ENCODE measurements around the gene INPP4A.
A peak's percentile ranks its signal among the peaks of the same experiment; 100 is the strongest.

The INPP4A gene

DNA sequence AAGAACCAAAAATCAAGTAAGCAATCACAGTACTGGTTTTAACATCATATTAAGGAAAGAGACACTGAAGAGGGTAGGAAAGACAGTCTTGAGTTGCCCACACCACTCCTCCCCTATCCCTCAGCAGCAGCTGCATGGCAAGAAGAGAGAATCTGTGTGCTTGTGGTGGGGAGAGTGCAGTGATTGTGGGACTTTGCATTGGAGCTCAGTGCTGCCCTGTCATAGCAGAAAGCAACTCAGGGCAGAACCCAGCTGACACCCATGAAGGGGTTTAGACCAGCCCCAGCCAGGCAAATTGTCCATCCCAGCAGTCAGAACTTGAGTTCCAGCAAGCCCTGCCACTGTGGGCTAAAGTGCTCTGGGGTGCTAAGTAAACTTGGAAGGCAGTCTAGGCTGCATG is 40.8 kb upstream of the INPP4A start:
- Histone ChIP-seq H3K27ac (replicated peaks; ENCODE audit: low read length) (no peak overlapping the region), H3K4me1 (ENCODE audit: control insufficient read depth in 2 of 2, insufficient read depth in 1 of 2, low read depth in 1 of 2, low read length in 2 of 2) (no peaks in the 10 kb centered on the region), H3K14ac (ENCODE audit: low read length) (peak overlapping the region; percentile 63), H3K18ac (ENCODE audit: low read length) (no peak overlapping the region), H2BK5ac (ENCODE audit: low read length) (no peak overlapping the region), H2AK5ac (ENCODE audit: low read depth, low read length) (peak overlapping the region; percentile 14), H3K4ac (ENCODE audit: low read length) (no peak overlapping the region), H3K36me3 (replicated peaks in 1 of 2; ENCODE audit: control insufficient read depth in 2 of 2, insufficient read depth in 2 of 2, low read length in 2 of 2) (no peaks in the 10 kb centered on the region), H4K8ac (ENCODE audit: low read depth, low read length) (peak overlapping the region; percentile 43), H3K23ac (ENCODE audit: low read depth, low read length, poor library complexity) (peak overlapping the region; percentile 55), H3K9me3 (replicated peaks in 1 of 2; ENCODE audit: control insufficient read depth in 2 of 2, insufficient read depth in 1 of 2, low read depth in 1 of 2, low read length in 2 of 2) (no peaks in the 10 kb centered on the region), H3K9ac (ENCODE audit: low read depth, low read length, poor library complexity) (no peak overlapping the region), H3K27me3 (ENCODE audit: control insufficient read depth in 3 of 3, insufficient read depth in 3 of 3, low read depth in 1 of 3, low read length in 3 of 3) (peaks cover 0 to 10% (median 0%) of the 10 kb centered on the region in 3 experiments), H4K91ac (ENCODE audit: low read depth, low read length, poor library complexity) (no peak overlapping the region), H2AFZ (ENCODE audit: low read length) (no peak overlapping the region), H2BK15ac (ENCODE audit: low read length) (no peak overlapping the region), H3K79me1 (ENCODE audit: low read depth, low read length) (no peaks in the 10 kb centered on the region), H3K4me2 (ENCODE audit: insufficient read depth, low read length, poor library complexity, severe bottlenecking) (no peak overlapping the region), H3K4me3 (ENCODE audit: low read length in 2 of 2) (no peak overlapping the region), H2BK120ac (ENCODE audit: low read depth, low read length) (no peak overlapping the region), H2BK12ac (ENCODE audit: low read length) (no peak overlapping the region)
- no peak for DNase-seq (ENCODE audit: low spot score)

DNA sequence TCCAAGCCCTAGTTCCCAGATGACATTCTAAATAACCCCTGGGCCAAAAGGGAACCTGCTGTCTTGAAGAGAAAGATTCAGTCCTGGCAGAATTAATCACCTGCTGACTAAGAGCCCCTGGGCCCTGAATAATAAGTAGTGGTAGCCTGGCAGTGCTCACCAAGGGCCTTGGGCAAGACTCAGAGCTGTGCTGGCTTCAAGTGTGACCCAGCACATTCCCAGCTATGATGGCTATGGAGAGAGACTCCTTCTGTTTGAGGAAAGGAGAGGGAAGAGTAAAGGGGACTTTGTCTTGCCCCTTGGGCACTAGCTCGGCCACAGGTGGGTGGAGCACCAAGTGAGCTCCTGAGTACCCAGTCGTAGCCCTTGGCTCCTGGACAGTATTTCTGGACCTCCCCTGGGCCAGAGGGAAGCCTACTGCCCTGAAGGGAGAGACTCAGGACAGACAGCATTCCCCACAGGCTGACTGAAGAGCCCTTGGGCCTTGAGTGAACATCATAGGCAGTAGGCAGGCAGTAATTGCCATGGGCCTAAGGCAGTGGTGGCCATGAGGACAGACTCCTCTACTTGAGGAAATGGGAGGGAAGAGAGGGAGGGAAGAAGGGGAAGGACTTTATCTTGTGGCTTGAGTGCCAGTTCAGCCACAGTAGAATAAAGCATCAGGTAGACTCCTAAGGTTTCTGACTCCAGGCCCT is 40.0 kb upstream of the INPP4A start:
- Histone ChIP-seq H3K9me3 (replicated peaks in 1 of 2; ENCODE audit: control insufficient read depth in 2 of 2, insufficient read depth in 1 of 2, low read depth in 1 of 2, low read length in 2 of 2) (no peaks in the 10 kb centered on the region), H2BK15ac (ENCODE audit: low read length) (no peak overlapping the region), H3K27ac (replicated peaks; ENCODE audit: low read length) (no peak overlapping the region), H3K14ac (ENCODE audit: low read length) (no peak overlapping the region), H3K79me1 (ENCODE audit: low read depth, low read length) (no peaks in the 10 kb centered on the region), H3K4me3 (ENCODE audit: low read length in 2 of 2) (no peak overlapping the region), H2BK120ac (ENCODE audit: low read depth, low read length) (no peak overlapping the region), H2AFZ (ENCODE audit: low read length) (no peak overlapping the region), H3K4me1 (ENCODE audit: control insufficient read depth in 2 of 2, insufficient read depth in 1 of 2, low read depth in 1 of 2, low read length in 2 of 2) (no peaks in the 10 kb centered on the region), H2BK5ac (ENCODE audit: low read length) (no peak overlapping the region), H3K18ac (ENCODE audit: low read length) (peak overlapping the region; percentile 35), H3K27me3 (ENCODE audit: control insufficient read depth in 3 of 3, insufficient read depth in 3 of 3, low read depth in 1 of 3, low read length in 3 of 3) (peaks cover 0 to 10% (median 0%) of the 10 kb centered on the region in 3 experiments), H3K9ac (ENCODE audit: low read depth, low read length, poor library complexity) (no peak overlapping the region), H4K8ac (ENCODE audit: low read depth, low read length) (no peak overlapping the region), H3K36me3 (replicated peaks in 1 of 2; ENCODE audit: control insufficient read depth in 2 of 2, insufficient read depth in 2 of 2, low read length in 2 of 2) (no peaks in the 10 kb centered on the region), H3K23ac (ENCODE audit: low read depth, low read length, poor library complexity) (no peak overlapping the region), H2AK5ac (ENCODE audit: low read depth, low read length) (no peak overlapping the region), H4K91ac (ENCODE audit: low read depth, low read length, poor library complexity) (no peak overlapping the region), H3K4ac (ENCODE audit: low read length) (no peak overlapping the region), H3K4me2 (ENCODE audit: insufficient read depth, low read length, poor library complexity, severe bottlenecking) (no peak overlapping the region), H2BK12ac (ENCODE audit: low read length) (no peak overlapping the region)
- WGBS, 2 donors (ENCODE audit: extremely low coverage in 2 of 2, insufficient read length in 2 of 2, insufficient replicate concordance in 1 of 2), result no CpG with 5 or more reads among the region's 2 CpGs
- DNase-seq (ENCODE audit: low spot score), result no peak

GRCh38 chr2:98405301-98405700 is 39.4 kb upstream of the INPP4A start:
- WGBS, 2 donors (ENCODE audit: extremely low coverage in 2 of 2, insufficient read length in 2 of 2, insufficient replicate concordance in 1 of 2), result no CpG with 5 or more reads among the region's 2 CpGs
- Histone ChIP-seq H2BK15ac (ENCODE audit: low read length) (no peak overlapping the region), H4K8ac (ENCODE audit: low read depth, low read length) (no peak overlapping the region), H2BK120ac (ENCODE audit: low read depth, low read length) (no peak overlapping the region), H3K4ac (ENCODE audit: low read length) (no peak overlapping the region), H3K27me3 (ENCODE audit: control insufficient read depth in 3 of 3, insufficient read depth in 3 of 3, low read depth in 1 of 3, low read length in 3 of 3) (peaks cover 0 to 10% (median 0%) of the 10 kb centered on the region in 3 experiments), H3K4me3 (ENCODE audit: low read length in 2 of 2) (no peak overlapping the region), H3K36me3 (replicated peaks in 1 of 2; ENCODE audit: control insufficient read depth in 2 of 2, insufficient read depth in 2 of 2, low read length in 2 of 2) (no peaks in the 10 kb centered on the region), H3K23ac (ENCODE audit: low read depth, low read length, poor library complexity) (no peak overlapping the region), H3K14ac (ENCODE audit: low read length) (no peak overlapping the region), H2AK5ac (ENCODE audit: low read depth, low read length) (no peak overlapping the region), H3K4me1 (ENCODE audit: control insufficient read depth in 2 of 2, insufficient read depth in 1 of 2, low read depth in 1 of 2, low read length in 2 of 2) (no peaks in the 10 kb centered on the region), H2BK5ac (ENCODE audit: low read length) (no peak overlapping the region), H3K9me3 (replicated peaks in 1 of 2; ENCODE audit: control insufficient read depth in 2 of 2, insufficient read depth in 1 of 2, low read depth in 1 of 2, low read length in 2 of 2) (no peaks in the 10 kb centered on the region), H3K9ac (ENCODE audit: low read depth, low read length, poor library complexity) (no peak overlapping the region), H2BK12ac (ENCODE audit: low read length) (no peak overlapping the region), H3K27ac (replicated peaks; ENCODE audit: low read length) (no peak overlapping the region), H3K79me1 (ENCODE audit: low read depth, low read length) (no peaks in the 10 kb centered on the region), H3K18ac (ENCODE audit: low read length) (no peak overlapping the region), H2AFZ (ENCODE audit: low read length) (no peak overlapping the region), H4K91ac (ENCODE audit: low read depth, low read length, poor library complexity) (no peak overlapping the region), H3K4me2 (ENCODE audit: insufficient read depth, low read length, poor library complexity, severe bottlenecking) (no peak overlapping the region)
- no peak for DNase-seq (ENCODE audit: low spot score)

- Histone ChIP-seq H3K9ac (ENCODE audit: low read depth, low read length, poor library complexity) (no peak overlapping the region), H3K9me3 (replicated peaks in 1 of 2; ENCODE audit: control insufficient read depth in 2 of 2, insufficient read depth in 1 of 2, low read depth in 1 of 2, low read length in 2 of 2) (no peaks in the 10 kb centered on the region), H3K27ac (replicated peaks; ENCODE audit: low read length) (no peak overlapping the region), H2AFZ (ENCODE audit: low read length) (no peak overlapping the region), H3K4ac (ENCODE audit: low read length) (no peak overlapping the region), H2AK5ac (ENCODE audit: low read depth, low read length) (no peak overlapping the region), H3K79me1 (ENCODE audit: low read depth, low read length) (no peaks in the 10 kb centered on the region), H4K8ac (ENCODE audit: low read depth, low read length) (no peak overlapping the region), H3K14ac (ENCODE audit: low read length) (no peak overlapping the region), H2BK120ac (ENCODE audit: low read depth, low read length) (no peak overlapping the region), H3K4me3 (ENCODE audit: low read length in 2 of 2) (no peak overlapping the region), H3K27me3 (ENCODE audit: control insufficient read depth in 3 of 3, insufficient read depth in 3 of 3, low read depth in 1 of 3, low read length in 3 of 3) (peaks cover 0 to 2% (median 0%) of the 10 kb centered on the region in 3 experiments), H2BK15ac (ENCODE audit: low read length) (no peak overlapping the region), H3K18ac (ENCODE audit: low read length) (no peak overlapping the region), H3K36me3 (replicated peaks in 1 of 2; ENCODE audit: control insufficient read depth in 2 of 2, insufficient read depth in 2 of 2, low read length in 2 of 2) (no peaks in the 10 kb centered on the region), H4K91ac (ENCODE audit: low read depth, low read length, poor library complexity) (no peak overlapping the region), H3K4me2 (ENCODE audit: insufficient read depth, low read length, poor library complexity, severe bottlenecking) (no peak overlapping the region), H3K4me1 (ENCODE audit: control insufficient read depth in 2 of 2, insufficient read depth in 1 of 2, low read depth in 1 of 2, low read length in 2 of 2) (peaks cover 0 to 2% of the 10 kb centered on the region in 2 donors), H2BK12ac (ENCODE audit: low read length) (no peak overlapping the region), H3K23ac (ENCODE audit: low read depth, low read length, poor library complexity) (no peak overlapping the region), H2BK5ac (ENCODE audit: low read length) (no peak overlapping the region)
- WGBS, 2 donors (ENCODE audit: extremely low coverage in 2 of 2, insufficient read length in 2 of 2, insufficient replicate concordance in 1 of 2), result no CpG with 5 or more reads among the region's 5 CpGs
- no peak for DNase-seq (ENCODE audit: low spot score)
Observed at GRCh38 chr2:98408155-98408554, 36.5 kb upstream of the INPP4A start.
